ENCODE data around the gene AP3B2.

GRCh38 chr15:82643992-82644391 is 65.7 kb downstream of the AP3B2 start:
- TF ChIP-seq CTCF (IDR thresholded peaks at IDR 0.05; ENCODE audit: low read depth, low read length, missing input control) (no peak), MAX (IDR thresholded peaks at IDR 0.05) (no peak)

Data from liver (tissue), 2 donors.